HG02763 (cell line): ENCODE results near the gene SYNDIG1L.
"Not testable (repeated sequence)": the region's sequence is repeated elsewhere in the genome, so short reads cannot be mapped to it uniquely, and the experiment has no call there.

Experiments
- ATAC-seq: cut with Tn5 transposase; IDR thresholded peaks from one replicate; pipeline ENCODE4 v1.9.1; 2021; ENCODE audit warnings: mild to moderate bottlenecking, moderate library complexity; ENCODE audit not compliant: unreplicated experiment

Gene SYNDIG1L

DNA sequence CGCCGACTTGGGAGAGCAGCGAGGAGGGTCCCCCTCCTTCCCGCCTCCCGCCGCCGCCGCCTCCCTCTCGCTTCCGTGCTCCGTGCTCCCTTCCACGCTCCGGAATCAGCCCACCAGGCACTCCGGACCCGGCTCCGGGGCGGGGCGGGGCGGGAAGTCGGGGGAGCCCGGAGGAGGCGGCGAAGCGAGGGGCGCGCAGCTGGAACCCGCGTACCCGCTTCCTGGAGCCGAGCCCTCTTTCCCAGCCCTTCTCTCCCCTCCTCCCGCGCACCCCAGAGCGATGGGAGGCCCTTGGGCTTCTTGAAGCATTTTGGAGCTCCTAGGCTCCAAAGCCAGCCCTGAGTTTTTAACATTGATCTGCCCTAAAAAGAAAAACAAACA, at the start of gene SYNDIG1L:
TSS of gene SYNDIG1L (minus strand) at position 9 of the 381 bp plus-strand sequence. CDS start 16,466 bp downstream, outside the sequence.
- no peak for ATAC-seq

DNA sequence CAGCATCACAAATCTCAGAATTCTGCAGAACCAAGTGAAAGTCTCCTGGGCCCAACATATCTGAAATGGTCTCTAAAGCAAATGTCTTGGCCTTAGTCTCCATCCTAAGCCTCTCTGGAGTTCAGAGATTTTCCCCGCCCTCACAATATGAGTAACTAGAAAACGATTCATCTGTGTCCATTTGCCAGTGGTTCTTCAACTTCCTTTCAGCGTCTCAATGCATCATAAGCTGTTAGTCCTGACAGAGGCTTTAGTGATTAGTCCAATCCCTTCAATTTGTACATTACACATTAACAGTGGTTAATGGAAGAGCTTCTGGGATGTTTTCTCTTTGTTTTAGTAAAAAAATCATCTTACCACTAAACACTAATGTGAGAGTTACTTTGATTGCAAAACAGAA, 49.7 kb upstream of the SYNDIG1L start:
- no peak for ATAC-seq

DNA sequence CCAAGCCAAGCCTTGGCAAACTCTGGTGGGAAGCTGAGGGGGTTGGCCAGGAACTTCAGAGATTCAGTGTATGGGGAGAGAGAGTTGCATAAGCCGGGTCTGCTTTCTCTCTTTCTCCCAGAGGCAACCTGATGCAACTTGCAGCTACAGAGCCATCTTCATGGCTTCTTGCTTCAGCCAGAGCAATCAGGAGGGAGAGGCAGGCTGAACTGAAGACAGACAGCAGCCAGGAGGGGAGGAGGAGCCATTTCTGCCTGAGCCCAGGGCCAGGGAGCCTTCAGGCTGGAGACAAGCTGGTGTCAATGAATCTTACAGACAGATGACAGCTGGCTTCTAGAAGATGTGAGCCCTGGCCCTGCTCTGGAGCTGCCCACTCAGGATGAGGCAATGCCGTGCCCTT, 48.4 kb upstream of the SYNDIG1L start:
- no peak for ATAC-seq

DNA sequence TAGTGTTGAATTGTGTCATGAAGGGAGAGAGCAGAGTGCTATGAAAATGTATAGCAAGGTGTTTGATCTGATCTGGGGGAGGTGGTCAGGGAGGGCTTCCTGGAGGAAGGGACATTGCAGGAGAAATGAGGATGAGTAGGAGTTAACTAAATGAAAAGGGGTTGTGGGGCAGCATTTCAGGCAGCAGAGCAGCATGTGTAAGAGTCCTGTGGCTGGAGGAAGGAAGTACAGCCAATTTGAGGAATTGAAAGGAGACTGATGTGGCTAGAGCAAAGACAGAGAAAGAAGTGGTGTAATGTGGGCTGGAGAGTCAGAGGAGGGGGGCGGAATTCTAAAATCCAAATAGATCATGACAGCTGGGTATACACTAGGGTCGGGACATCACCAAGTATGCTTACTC, 46.6 kb upstream of the SYNDIG1L start:
- no peak for ATAC-seq

DNA sequence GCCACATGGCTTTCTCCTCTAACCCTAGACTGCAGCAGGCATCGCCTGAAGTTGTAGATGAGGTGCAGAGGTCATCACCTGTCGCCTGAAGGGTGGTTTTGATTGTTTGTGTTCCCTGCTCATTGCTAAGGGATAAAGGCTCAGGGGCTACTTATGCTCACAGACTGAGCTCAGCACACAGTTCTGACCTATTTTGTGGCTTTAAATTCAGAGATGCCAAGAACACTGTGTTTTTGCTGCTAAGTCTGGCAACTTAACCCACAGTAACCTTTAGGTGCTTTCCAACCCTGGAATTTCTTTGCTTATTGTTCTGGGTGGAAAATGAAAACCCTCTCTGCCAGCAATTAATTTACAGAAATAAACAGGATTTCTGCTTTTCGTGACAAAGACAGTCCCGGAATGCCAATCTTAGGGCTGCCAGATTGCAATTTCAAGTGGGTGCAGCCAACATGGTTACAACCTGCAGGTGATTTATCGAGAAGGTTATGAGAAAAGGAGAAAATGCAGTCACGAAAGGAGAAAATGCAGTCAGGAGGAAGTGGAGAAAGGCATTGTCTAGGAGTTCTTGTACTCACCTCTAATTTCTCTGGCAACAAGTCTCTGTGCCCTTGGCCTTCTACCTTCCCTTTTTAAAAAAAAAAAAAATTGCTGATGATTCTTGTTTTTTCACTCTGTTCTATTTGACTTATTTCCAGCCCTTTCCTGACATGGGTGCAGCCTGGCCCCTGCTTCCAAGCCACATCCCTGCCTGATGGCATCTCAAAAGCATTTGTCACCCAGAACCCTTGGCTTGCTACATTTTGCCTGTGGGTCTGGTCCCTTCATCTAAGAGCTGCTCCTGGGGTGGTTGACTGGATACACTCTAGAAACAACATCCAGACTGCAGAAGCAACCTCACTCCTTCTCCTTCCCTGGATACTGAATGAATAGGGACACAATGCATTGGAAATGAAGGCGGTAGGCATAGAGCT, 43.8 kb upstream of the SYNDIG1L start:
- no peak for ATAC-seq

DNA sequence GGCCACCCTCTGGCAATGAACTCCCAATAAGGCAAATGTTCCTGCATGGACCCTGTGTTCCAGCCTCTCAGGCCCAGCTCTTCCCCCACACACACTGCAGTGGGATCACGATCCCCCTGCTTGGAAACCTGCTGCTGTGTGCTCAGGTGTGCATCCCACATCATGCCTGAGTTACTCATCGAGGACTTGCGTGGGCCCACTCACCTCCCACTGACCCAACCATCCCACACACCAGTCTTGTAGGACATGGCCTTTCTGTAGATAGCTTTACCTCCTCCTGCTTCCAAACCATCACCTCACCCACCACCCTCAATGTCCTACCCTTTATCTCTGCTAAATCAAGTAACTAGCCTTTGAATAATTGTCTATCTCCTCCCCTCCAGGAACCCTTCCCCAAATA, 42.5 kb upstream of the SYNDIG1L start:
- no peak for ATAC-seq

DNA sequence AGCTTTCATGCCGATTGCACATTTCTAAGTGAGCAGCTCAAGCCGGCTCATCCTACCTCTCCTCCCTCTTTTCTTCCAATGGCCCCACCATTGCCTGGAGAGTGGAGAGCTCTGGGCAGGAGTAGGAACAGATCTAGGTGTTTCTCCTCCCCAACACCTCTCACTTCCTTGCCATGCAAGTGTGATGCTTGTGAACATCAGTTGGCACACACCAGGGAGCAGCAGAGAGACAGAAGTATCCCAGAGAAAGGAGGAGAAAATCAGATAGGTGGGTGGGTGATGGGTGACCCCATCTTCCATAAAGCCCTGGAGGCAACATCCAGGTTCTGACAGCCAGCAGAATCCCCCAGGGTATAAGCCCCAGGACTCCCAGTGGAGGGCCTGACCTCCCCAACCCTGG, 39.3 kb upstream of the SYNDIG1L start:
- ATAC-seq, result no peak

DNA sequence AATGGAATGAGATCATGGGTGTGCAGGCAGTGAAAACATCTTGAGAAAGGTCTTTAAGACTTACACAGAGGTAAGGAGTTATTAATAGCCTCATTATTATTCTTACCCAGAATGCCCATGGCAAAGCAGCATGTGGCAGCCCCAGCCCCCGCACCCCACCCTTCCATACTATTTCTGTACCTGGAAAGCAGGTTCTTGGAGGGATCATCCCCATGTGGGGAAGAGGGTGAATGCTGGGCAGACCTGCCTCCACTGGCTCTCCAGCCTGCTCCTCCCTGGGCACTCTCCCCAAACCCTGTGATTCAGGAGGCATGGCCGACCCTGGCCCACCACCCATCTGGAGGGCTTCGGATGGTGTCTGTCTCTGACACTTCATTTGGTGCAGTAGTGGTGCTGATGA, 38.8 kb upstream of the SYNDIG1L start:
- no peak for ATAC-seq

DNA sequence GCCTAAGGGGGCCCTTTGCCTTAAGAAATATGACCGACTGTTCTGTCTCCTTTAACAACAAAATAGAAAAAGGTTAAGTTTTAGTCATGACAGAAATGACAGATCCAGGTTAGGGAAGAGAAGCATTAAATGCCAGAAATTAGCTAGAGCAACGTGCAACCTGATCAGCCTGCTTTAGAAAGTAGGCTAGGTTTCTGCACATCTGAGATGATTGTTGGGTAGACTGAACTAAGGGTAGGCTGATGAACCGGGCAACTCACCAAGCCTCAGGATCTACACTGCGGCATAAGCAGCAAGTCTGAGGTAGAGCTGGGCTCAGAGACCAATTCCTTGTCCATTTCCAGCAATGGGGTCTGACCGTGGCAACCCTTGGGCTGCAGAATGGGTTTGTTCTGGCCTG, 37.7 kb upstream of the SYNDIG1L start:
- no peak for ATAC-seq

DNA sequence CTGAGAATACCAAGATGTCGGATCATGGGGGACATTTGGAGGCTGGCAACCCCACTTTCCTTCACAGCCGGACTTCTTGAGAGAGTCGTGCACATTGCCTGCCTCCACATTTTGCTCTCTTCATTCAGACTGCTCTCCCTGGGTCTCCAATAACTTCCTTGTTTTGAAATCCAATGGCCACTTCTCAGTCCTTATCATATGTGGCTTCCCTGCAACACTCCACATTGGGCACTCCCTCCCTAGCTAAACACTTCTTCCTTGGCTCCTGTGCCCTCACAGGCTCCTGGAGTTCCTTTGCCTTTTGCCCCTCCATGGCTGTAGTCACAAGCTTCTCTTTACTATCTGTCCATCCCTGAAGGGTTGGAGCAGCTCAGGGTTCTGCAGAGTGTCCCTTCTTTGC, 37.0 kb upstream of the SYNDIG1L start:
- no peak for ATAC-seq

DNA sequence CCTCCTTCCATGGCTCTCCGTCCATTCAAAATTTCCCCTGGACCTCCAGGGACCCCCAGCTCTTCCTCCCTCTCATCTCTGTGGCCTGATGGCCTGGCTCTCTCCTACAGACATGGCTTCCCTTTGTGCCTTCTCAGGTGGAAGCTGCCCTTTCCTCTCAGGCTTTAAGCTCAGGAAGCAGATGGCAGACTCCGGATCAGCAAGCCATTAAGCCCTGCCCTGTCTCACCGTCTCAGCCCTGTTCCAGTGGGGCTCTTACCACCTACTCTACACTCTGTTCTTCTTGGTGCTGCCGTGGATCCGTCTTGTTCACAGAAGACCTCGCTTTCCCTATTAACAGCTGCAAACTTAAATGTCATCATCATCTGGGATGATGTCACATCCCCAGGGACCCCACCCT, 34.0 kb upstream of the SYNDIG1L start:
- ATAC-seq, result no peak

DNA sequence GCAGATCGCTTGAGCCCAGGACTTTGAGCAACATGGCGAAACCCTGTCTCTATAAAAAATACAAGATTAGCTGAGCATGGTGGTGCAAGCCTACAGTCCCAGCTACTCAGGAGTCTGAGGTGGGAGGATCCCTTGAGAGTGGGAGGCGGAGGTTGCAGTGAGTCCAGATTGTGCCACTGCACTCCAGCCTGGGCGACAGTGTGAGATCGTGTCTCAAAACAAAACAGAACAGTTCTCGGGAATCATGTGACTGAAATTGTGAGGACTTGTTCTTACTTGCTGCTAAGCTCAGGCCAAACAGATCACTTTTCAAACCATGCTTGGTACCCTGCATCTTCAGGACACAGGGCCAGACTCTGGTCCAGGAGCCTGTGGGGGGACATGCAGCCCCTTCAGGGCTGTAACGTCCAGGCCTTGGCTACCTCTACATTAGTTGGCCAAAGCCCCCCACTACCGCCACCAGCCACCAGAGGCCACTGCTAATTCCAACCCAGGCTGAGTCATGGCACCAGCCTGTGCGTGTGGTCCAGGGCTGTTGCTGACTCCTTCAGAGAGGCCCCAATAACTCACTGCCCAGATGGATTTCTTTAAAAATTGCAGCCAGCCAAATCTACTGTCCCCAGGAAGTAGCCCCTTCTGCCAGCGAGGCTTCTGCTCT, 33.4 kb upstream of the SYNDIG1L start:
- no peak for ATAC-seq

DNA sequence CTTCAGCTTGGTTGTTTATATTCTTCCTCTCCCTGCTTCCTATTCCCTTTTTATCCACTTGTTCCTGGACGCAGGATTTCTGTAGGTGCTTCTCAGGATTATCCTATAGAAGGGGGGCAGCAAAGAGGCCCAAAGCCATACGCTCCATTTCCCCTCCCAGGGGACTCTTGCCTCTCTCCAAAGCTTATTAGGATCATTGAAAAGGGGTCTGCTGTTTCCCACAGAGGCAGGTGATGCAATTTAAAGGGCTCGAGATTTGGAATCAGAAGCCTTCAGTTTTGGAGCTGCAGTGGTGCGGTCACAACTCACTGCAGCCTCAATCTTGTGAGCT, 31.5 kb upstream of the SYNDIG1L start:
- ATAC-seq, result no peak

DNA sequence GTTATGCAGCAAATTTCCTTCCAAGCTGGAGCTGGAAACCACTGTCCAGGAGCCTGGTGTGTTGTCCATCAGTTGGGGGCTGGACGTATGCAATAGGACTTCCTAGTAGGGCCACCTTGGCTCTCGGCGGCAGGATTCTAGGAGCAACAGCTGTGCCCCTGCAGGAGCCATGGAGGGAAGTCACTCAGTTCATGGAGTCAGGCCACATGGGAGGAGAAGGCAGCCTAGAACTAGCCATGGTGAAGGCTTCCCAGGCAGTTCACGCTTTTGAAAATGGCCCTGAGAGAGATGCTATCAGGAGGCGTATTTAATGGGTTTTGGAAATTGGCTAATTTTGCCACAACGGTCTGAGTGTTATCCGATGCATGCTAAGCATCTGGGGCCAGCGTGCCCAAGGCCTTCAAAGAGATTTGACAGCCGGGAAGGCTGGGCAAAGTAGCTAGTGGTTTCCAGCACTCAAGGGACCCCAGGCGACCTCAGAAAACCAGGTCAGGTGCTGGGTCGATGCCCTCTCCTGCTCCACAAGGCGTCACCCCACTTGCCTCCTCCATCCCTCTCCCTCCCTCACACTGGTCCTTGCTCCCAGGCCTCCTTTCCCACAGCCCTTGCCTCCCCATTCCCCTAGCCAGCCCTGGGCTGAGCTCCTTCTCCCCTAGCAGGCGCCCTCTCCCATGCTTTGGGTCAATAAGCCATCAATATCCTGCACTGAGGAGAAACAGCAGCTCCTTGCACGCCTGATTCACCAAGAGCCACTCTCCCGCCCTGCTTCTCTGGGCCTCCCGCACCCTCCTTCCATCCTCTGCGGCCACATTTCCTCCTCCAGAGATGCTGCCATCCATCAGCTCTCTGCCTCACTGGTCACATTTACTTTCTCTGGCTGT, 30.9 kb upstream of the SYNDIG1L start:
- no peak for ATAC-seq

DNA sequence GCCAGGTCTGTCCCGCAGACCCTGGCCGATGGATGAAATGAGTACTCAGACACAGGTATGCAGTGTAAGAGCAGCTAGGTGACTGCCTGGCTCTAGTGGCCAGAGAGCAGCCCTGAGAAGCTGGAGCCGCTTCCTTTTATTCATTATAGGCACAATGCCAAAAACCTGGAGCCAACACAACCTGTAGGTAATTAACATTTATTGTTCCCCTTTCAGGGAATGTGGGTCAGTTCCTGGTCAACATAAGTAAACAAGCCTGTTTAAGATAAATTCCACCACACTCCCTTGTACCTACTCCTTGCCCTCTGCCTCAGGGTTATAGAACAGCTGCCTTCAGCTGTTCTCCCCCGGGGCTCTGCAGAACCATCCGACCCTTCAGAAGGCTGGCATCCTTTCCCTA, 28.4 kb upstream of the SYNDIG1L start:
- not testable (repeated sequence) for ATAC-seq

DNA sequence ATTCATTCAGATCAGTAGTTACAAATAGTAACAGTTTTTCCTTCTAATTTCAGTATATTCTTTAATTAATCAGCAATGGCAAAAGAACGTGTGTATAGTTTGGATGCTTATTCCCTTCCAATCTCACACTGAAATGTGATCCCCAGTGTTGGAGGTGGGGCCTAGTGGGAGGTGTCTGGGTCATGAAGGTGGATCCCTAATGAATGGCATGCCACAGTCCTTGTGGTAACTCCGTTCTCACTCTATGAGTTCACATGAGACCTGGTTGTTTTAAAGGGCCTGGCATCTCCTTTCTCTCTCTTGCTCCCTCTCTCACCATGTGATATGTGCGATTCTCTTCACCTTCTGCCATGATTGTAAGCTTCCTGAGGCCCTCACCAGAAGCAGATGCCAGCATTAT, 18.9 kb upstream of the SYNDIG1L start:
- ATAC-seq, result no peak

DNA sequence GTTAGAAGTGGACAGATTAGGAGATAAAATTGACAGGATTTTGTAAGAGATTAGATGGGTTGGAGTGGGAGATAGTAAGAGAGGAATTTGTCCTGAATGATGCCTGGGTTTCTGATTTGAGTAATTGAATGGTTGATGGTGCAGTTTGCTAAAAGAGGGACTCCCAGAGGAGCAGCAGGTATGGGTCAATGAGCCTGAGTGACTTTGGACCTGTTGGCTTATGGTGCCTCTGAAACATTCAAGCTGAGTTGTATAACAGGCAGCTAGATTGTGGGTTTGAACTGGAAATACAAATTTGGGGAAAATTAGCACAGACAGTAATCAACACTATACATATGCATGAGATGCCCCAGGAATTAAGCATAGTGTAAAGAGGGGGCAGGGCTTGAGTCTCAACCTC, 16.7 kb upstream of the SYNDIG1L start:
- ATAC-seq, result no peak

DNA sequence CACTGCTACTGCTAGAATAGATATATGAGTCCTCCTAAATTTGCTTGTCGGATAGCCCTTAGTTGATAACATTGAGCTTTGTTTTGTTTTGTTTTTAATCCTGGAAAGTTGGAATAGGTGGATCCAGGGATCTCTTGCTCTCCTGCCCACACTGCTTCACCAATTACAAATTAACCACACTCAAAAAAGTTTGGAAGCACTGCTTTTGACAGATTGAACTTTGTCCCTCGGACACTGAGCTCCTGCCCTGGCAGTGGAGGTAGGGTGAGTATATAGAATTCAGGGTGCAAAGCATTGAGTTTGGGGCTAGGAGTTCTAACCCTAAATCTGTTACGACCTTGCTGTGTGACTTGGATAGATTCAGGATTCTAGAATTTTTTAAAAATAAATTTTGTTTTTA, 15.1 kb upstream of the SYNDIG1L start:
- no peak for ATAC-seq

DNA sequence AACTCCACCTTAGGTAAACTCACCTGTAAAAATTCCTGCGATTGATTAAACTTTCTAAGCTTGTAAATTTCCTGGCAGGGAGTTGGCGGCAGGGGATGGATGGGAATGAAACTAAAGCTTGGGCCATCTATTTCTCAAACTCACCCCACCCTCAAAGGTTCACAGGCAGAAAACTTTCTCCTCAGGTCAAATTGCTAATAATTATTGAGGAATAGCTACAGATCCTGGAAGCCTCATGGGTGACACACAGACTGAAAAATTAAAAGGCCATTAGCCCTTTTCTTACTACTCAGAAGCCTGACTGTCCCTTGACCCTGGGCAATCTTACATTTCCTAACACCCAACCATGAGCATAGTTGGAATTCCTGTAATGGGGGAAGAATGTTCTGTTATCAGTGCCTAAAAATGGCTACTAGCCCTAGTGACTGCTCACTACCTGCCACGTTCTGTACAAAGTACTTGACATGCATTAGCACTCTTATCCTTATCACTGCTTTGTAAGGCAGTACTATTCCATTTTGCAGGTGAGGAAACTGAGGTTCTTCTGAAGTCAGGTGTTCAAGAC, 12.4 kb upstream of the SYNDIG1L start:
- no peak for ATAC-seq

DNA sequence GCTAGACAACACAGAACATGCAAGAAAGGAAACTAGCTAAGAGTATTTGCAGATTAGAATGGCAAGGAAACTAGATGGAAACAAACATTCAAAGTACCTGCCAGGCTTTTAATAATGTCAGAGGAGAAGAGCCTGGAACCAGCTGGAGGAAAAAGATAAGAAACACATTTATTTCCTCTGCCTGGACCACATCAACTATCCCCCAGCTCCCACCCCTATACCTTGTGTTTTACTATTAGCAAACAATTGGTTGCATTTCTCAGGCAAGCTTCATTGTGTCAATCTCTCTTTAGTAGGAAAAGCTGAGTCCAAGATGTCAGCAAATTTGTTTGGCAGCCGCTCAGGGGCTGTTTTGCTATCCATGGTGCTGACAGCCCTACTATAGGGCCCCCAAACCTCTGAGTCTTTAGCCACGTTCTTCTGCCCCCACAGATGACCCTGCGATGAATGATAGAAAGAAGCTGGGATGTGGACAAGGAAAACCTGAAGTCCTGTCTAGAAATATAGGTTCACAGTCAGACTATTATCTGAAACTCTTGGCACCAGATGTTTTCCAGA, 11.6 kb upstream of the SYNDIG1L start:
- no peak for ATAC-seq

DNA sequence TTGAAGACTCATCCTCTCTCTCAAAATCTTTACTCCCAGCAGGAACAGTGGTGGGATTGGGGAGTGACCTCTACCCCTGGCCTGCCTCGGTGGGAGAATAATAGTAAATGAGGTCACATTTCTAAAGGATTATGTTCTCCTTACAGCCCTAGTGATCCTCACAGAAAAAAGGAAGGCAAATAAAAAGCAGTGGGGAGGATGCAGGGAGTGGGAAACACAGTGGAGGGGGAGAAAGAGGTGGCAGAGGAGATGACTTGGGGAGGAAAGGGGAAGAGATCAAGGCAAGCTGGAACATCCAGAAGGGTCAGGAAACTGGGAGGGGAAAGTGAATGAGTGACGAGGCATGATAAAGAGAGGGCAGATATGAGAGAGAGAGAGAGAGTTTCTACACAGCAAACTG, 8.3 kb upstream of the SYNDIG1L start:
- no peak for ATAC-seq
